Measurements from ENCODE around the gene ARSB.

The ARSB gene

GRCh38 chr5:78808380-78808779 is 176.7 kb downstream of the ARSB start:
- Histone ChIP-seq H3K27ac (ENCODE audit: low read depth, low read length) (no peak overlapping the region), H3K9me3 (ENCODE audit: control insufficient read depth, insufficient read depth, low read length) (no peaks in the 10 kb centered on the region), H3K4me1 (ENCODE audit: control insufficient read depth, low read length) (peaks cover 5% of the 10 kb centered on the region), H3K4me2 (ENCODE audit: low read length) (no peak overlapping the region), H4K20me1 (ENCODE audit: control insufficient read depth, insufficient read depth, low read depth, low read length) (no peaks in the 10 kb centered on the region), H3K79me2 (ENCODE audit: control insufficient read depth, low read length) (no peaks in the 10 kb centered on the region), H3K27me3 (ENCODE audit: control insufficient read depth, low read length) (no peaks in the 10 kb centered on the region), H3K4me3 (ENCODE audit: low read length) (no peak overlapping the region), H3F3A (ENCODE audit: control insufficient read depth, insufficient read depth) (no peaks in the 10 kb centered on the region), H3K9me2 (replicated peaks; ENCODE audit: control insufficient read depth, low read length) (no peaks in the 10 kb centered on the region), H3K36me3 (ENCODE audit: control insufficient read depth, low read length) (no peaks in the 10 kb centered on the region)
- no peak for TF ChIP-seq EZH2phosphoT487 (IDR thresholded peaks at IDR 0.05; ENCODE audit: borderline replicate concordance, low read length)
- no peak for TF ChIP-seq CTCF (IDR thresholded peaks at IDR 0.05; ENCODE audit: low read depth, low read length, poor library complexity, severe bottlenecking)

GRCh38 chr5:78806544-78806943 is 178.6 kb downstream of the ARSB start:
- H3K9me2 ChIP-seq (replicated peaks; ENCODE audit: control insufficient read depth, low read length): no peaks in the 10 kb centered on the region
- no peaks in the 10 kb centered on the region for H4K20me1 ChIP-seq (ENCODE audit: control insufficient read depth, insufficient read depth, low read depth, low read length)
- H3F3A ChIP-seq (ENCODE audit: control insufficient read depth, insufficient read depth): no peaks in the 10 kb centered on the region
- no peak overlapping the region for H3K4me2 ChIP-seq (ENCODE audit: low read length)
- H3K4me3 ChIP-seq (ENCODE audit: low read length): no peak overlapping the region
- H3K27ac ChIP-seq (ENCODE audit: low read depth, low read length): no peak overlapping the region
- no peaks in the 10 kb centered on the region for H3K79me2 ChIP-seq (ENCODE audit: control insufficient read depth, low read length)
- no peak for TF ChIP-seq CTCF (IDR thresholded peaks at IDR 0.05; ENCODE audit: low read depth, low read length, poor library complexity, severe bottlenecking)
- no peak for TF ChIP-seq EZH2phosphoT487 (IDR thresholded peaks at IDR 0.05; ENCODE audit: borderline replicate concordance, low read length)
- H3K9me3 ChIP-seq (ENCODE audit: control insufficient read depth, insufficient read depth, low read length): no peaks in the 10 kb centered on the region; the same call in 1 of the 2 replicates
- no peaks in the 10 kb centered on the region for H3K27me3 ChIP-seq (ENCODE audit: control insufficient read depth, low read length)
- H3K36me3 ChIP-seq (ENCODE audit: control insufficient read depth, low read length): no peaks in the 10 kb centered on the region
- H3K4me1 ChIP-seq (ENCODE audit: control insufficient read depth, low read length): no peaks in the 10 kb centered on the region

GRCh38 chr5:78805474-78806124 is 179.5 kb downstream of the ARSB start:
- H3K4me3 ChIP-seq (ENCODE audit: low read length): no peak overlapping the region
- H3K36me3 ChIP-seq (ENCODE audit: control insufficient read depth, low read length): no peaks in the 10 kb centered on the region
- no peaks in the 10 kb centered on the region for H3K27me3 ChIP-seq (ENCODE audit: control insufficient read depth, low read length)
- H4K20me1 ChIP-seq (ENCODE audit: control insufficient read depth, insufficient read depth, low read depth, low read length): no peaks in the 10 kb centered on the region
- H3K4me1 ChIP-seq (ENCODE audit: control insufficient read depth, low read length): no peaks in the 10 kb centered on the region
- H3K27ac ChIP-seq (ENCODE audit: low read depth, low read length): no peak overlapping the region
- H3F3A ChIP-seq (ENCODE audit: control insufficient read depth, insufficient read depth): no peaks in the 10 kb centered on the region
- H3K9me2 ChIP-seq (replicated peaks; ENCODE audit: control insufficient read depth, low read length): no peaks in the 10 kb centered on the region
- H3K4me2 ChIP-seq (ENCODE audit: low read length): no peak overlapping the region
- H3K79me2 ChIP-seq (ENCODE audit: control insufficient read depth, low read length): no peaks in the 10 kb centered on the region
- H3K9me3 ChIP-seq (ENCODE audit: control insufficient read depth, insufficient read depth, low read length): no peaks in the 10 kb centered on the region; the same call in 1 of the 2 replicates
- TF ChIP-seq EZH2phosphoT487 (IDR thresholded peaks at IDR 0.05; ENCODE audit: borderline replicate concordance, low read length): no peak
- TF ChIP-seq CTCF (IDR thresholded peaks at IDR 0.05; ENCODE audit: low read depth, low read length, poor library complexity, severe bottlenecking): no peak
